ENCODE data around the gene TCF21. TPM values are rescaled to one million over a fixed set of nuclear protein-coding genes. Genes with fewer than 3 reads are reported as not detected.

The TCF21 gene
- total RNA-seq, 1 donor from 2014 or later: not detected

- CTCF ChIA-PET: no interaction called here
- no peak overlapping the region for H3K4me3 Mint-ChIP-seq
- no peaks in the 10 kb centered on the region for H3K4me1 Mint-ChIP-seq
- TF ChIP-seq, protein P1, sequence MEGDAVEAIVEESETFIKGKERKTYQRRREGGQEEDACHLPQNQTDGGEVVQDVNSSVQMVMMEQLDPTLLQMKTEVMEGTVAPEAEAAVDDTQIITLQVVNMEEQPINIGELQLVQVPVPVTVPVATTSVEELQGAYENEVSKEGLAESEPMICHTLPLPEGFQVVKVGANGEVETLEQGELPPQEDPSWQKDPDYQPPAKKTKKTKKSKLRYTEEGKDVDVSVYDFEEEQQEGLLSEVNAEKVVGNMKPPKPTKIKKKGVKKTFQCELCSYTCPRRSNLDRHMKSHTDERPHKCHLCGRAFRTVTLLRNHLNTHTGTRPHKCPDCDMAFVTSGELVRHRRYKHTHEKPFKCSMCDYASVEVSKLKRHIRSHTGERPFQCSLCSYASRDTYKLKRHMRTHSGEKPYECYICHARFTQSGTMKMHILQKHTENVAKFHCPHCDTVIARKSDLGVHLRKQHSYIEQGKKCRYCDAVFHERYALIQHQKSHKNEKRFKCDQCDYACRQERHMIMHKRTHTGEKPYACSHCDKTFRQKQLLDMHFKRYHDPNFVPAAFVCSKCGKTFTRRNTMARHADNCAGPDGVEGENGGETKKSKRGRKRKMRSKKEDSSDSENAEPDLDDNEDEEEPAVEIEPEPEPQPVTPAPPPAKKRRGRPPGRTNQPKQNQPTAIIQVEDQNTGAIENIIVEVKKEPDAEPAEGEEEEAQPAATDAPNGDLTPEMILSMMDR (IDR thresholded peaks at IDR 0.05): no peak
- ATAC-seq (ENCODE audit: low read depth): no peak
- intact Hi-C loops (cut with micrococcal nuclease): no loop called here
- H3K27me3 Mint-ChIP-seq: peaks cover 60% of the 10 kb centered on the region
- DNase-seq: no peak
- POLR2A ChIA-PET: no interaction called here
- H3K9me3 Mint-ChIP-seq: no peaks in the 10 kb centered on the region
- no peaks in the 10 kb centered on the region for H3K36me3 Mint-ChIP-seq (ENCODE audit: low read depth)
- no peak overlapping the region for H3K27ac Mint-ChIP-seq
These were observed 17.1 kb downstream of the TCF21 start for GRCh38 chr6:133906050-133906449.

DNA sequence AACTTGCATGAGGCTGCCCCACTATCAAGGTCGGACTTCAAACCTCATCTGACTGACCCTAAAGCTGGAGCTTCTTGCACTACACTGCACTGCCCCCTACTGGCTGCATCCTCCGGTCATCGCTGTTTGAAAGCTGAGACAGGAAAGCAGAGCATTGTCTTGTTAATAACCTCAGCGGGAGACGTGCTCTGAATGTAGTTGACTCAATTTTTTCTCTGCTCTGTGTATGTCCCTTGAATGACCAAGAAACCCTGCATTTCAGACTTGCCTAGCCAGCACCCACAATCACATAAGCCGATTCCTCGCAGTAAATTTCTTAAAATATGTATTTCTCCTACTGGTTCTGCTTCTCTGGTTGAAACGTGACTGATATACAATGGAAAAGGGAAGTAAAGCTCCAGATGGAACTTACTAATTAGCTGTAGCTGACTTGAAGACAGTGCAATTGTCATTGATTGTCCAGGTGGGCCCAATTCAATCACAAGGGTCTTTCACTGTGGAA is 27.8 kb downstream of the TCF21 start:
- no peak overlapping the region for H3K27ac Mint-ChIP-seq
- no peak overlapping the region for H3K4me3 Mint-ChIP-seq
- DNase-seq: peak; percentile 40
- intact Hi-C loops (cut with micrococcal nuclease): loop anchor here (1.0 to 5.0 kb wide), 5 partner anchors 78 to 1386 kb away; no protein-coding TSS in a partner anchor
- CTCF ChIA-PET: interaction anchor here (0.7 to 2.7 kb wide), 15 partner anchors 61 to 1636 kb away, joined by 3 to 31 read pairs (median 4); no protein-coding TSS in a partner anchor
- ATAC-seq (ENCODE audit: low read depth): peak; percentile 34
- TF ChIP-seq, protein P1 (IDR thresholded peaks at IDR 0.05): peak; percentile 76
- POLR2A ChIA-PET: no interaction called here
- peaks cover 17% of the 10 kb centered on the region for H3K27me3 Mint-ChIP-seq
- H3K36me3 Mint-ChIP-seq (ENCODE audit: low read depth): no peaks in the 10 kb centered on the region
- H3K9me3 Mint-ChIP-seq: no peaks in the 10 kb centered on the region
- peaks cover 4% of the 10 kb centered on the region for H3K4me1 Mint-ChIP-seq

- no peaks in the 10 kb centered on the region for H3K36me3 Mint-ChIP-seq (ENCODE audit: low read depth)
- peaks cover 4% of the 10 kb centered on the region for H3K4me1 Mint-ChIP-seq
- ATAC-seq (ENCODE audit: low read depth) (no peak), DNase-seq (no peak)
- H3K4me3 Mint-ChIP-seq: no peak overlapping the region
- intact Hi-C loops (cut with micrococcal nuclease): loop anchor here (2.0 to 5.0 kb wide), 3 partner anchors 349 to 1250 kb away; no protein-coding TSS in a partner anchor
- H3K9me3 Mint-ChIP-seq: no peaks in the 10 kb centered on the region
- peaks cover 13% of the 10 kb centered on the region for H3K27me3 Mint-ChIP-seq
- TF ChIP-seq, protein P1 (IDR thresholded peaks at IDR 0.05): no peak
- CTCF ChIA-PET: interaction anchor here (1.1 to 2.7 kb wide), 6 partner anchors 146 to 1248 kb away, joined by 3 to 31 read pairs (median 6); no protein-coding TSS in a partner anchor
- POLR2A ChIA-PET: no interaction called here
- no peak overlapping the region for H3K27ac Mint-ChIP-seq
These were observed 28.9 kb downstream of the TCF21 start for GRCh38 chr6:133917781-133918180.

- TF ChIP-seq, protein P1 (IDR thresholded peaks at IDR 0.05): no peak
- CTCF ChIA-PET: interaction anchor here (1.3 to 9.9 kb wide), 3 partner anchors 146 to 1248 kb away, joined by 3 to 394 read pairs (median 4); no protein-coding TSS in a partner anchor
- Mint-ChIP-seq H3K27ac (no peak overlapping the region), H3K4me1 (peaks cover 4% of the 10 kb centered on the region), H3K27me3 (peaks cover 11% of the 10 kb centered on the region), H3K4me3 (no peak overlapping the region), H3K9me3 (no peaks in the 10 kb centered on the region), H3K36me3 (ENCODE audit: low read depth) (no peaks in the 10 kb centered on the region)
- DNase-seq (no peak), ATAC-seq (ENCODE audit: low read depth) (no peak)
- intact Hi-C loops (cut with micrococcal nuclease): loop anchor here (5.0 kb wide), 2 partner anchors 731 to 1251 kb away; no protein-coding TSS in a partner anchor
- POLR2A ChIA-PET: no interaction called here
These were observed 29.5 kb downstream of the TCF21 start for GRCh38 chr6:133918208-133918930.

DNA sequence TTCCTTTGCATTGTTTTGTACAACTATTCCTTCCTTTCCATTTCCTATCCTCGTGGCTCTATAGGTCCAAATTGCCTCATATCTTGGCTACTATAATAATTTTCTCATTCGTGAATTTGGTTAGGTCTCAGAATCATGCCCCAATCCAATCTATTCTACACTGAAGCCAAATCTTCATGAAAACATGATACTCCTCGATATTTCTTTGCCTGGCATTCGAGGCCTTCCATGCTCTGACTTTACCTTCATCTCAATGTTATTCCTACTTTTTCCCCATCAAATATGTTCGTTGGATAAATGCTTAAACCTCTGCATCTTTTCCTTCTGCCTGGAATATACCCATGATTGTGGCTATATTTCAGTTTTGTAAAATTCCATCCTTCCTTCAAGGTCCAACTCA is 30.4 kb downstream of the TCF21 start:
- ATAC-seq (ENCODE audit: low read depth) (no peak), DNase-seq (no peak)
- intact Hi-C loops (cut with micrococcal nuclease): loop anchor here (5.0 kb wide), 2 partner anchors 732 to 1252 kb away; no protein-coding TSS in a partner anchor
- peaks cover 14% of the 10 kb centered on the region for H3K27me3 Mint-ChIP-seq
- ChIA-PET CTCF (interaction anchor here (9.9 kb wide), 1 partner anchor 181 kb away, joined by 394 read pairs; no protein-coding TSS in a partner anchor), POLR2A (no interaction called here)
- no peaks in the 10 kb centered on the region for H3K9me3 Mint-ChIP-seq
- no peaks in the 10 kb centered on the region for H3K36me3 Mint-ChIP-seq (ENCODE audit: low read depth)
- no peak overlapping the region for H3K27ac Mint-ChIP-seq
- H3K4me3 Mint-ChIP-seq: no peak overlapping the region
- H3K4me1 Mint-ChIP-seq: peaks cover 4% of the 10 kb centered on the region
- TF ChIP-seq, protein P1 (IDR thresholded peaks at IDR 0.05): no peak
